Dedifferentiated amniotic fluid mesenchymal stem cell (primary cell): ENCODE measurements around the gene LRRC9.
A peak's percentile ranks its signal among the peaks of the same experiment; 100 is the strongest.
"Not testable (repeated sequence)": the region's sequence is repeated elsewhere in the genome, so short reads cannot be mapped to it uniquely, and the experiment has no call there.

Experiments
- DNase-seq: peaks from one replicate; pipeline ENCODE4 v3.0.0-alpha.2; 2016; ENCODE audit errors: extremely low spot score

The LRRC9 gene

GRCh38 chr14:59957890-59958289 lies 37.9 kb downstream of the LRRC9 start:
- DNase-seq, result not testable (repeated sequence)

DNA sequence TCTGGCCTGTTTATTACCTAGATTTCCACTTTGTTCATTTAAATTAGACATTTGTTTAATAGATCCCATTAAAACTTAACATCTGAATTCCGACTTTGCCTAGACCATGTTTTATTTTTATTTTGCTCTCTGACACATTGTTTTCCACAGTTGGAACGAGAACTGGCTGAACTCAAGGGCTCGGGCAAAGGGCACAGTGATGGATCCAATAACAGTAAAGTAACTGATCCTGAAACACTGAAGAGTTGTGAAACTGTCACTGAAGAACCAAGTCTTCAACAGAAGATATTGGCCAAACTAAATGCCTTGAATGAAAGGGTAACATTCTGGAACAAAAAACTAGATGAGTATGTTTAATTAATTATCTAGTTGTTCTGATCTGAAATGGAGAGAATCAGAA lies 39.7 kb downstream of the LRRC9 start:
- DNase-seq, result no peak

- no peak for DNase-seq
Observed at GRCh38 chr14:59961518-59962062, 41.6 kb downstream of the LRRC9 start.

DNA sequence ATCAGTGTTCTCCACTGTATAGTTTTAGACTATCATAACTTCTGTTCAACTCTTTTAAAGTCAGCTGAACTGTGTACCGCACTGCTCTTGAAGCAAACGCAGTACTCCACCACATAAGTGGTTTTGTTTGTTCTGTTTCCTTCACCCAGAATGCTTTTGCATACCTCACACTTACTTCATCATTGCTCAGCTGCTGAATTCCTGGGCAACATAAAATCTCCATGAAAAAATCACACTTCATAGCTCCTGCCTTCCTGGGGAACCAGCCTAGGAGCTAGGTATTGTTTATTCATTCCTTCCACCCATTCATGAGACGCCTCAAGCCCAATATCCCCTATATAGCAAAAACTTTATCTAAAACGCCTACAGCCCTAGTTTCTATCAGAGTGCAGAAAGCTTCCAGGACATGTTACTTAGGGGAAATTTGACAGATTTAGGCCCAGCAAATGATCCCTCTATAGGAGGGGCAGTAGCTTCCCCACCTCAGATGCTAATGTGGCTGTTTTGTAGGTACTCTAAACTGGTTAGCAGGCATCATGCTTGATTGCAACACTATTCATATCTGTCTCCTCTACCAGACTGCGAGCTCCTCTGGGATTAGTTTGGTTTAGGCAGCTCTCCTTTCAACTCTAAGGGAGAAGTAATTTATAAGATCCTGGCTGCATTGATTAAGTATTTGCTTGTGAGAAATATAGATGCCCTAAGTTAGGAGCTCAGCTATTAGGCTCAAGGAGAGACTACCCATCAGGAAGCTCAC lies 44.5 kb downstream of the LRRC9 start:
- DNase-seq, result no peak

GRCh38 chr14:59969319-59969718 lies 49.4 kb downstream of the LRRC9 start:
- DNase-seq, result peak; percentile 32

GRCh38 chr14:59981564-59981963 lies 61.6 kb downstream of the LRRC9 start:
- no peak for DNase-seq

DNA sequence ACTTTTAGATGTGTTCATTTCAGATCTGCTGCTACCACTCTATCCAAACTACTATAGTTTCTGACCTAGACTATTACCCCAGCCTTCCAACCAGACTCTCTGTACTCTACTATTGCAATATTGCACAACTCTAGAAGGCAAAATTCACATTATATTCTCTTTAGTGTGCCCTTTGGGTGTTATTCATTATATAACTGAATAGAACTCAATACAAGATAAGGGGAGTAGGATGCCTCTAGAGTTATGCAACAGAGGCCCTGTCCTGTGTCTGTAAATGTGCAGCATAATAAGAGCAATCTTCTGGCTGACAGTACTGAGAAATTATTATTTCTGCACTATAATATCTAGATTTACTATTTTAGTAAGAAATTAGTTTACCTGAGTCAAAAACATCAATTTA lies 63.1 kb downstream of the LRRC9 start:
- no peak for DNase-seq

DNA sequence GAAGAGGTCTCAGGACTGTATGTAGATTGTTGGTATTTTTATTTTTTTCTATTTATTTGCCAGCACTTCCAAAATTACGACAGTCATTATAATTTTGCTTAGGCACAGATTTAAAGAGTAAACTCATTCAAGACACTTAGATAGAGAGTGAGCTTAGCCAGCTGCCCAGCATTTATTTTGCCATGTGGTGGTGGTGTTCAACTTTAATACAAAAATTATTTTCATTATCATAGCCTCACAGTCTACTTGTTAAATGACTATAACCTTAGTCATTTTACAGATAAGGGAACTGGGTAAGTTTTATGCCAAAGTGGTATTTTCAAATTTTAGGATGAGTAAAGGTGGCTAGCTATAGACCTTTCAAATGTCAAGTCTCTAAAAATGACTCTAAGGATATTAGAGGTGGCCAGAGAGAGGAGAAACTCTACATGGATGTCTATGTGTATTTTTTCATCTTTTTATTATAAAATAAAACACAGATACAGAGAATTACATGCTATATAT lies 66.7 kb downstream of the LRRC9 start:
- DNase-seq, result no peak

DNA sequence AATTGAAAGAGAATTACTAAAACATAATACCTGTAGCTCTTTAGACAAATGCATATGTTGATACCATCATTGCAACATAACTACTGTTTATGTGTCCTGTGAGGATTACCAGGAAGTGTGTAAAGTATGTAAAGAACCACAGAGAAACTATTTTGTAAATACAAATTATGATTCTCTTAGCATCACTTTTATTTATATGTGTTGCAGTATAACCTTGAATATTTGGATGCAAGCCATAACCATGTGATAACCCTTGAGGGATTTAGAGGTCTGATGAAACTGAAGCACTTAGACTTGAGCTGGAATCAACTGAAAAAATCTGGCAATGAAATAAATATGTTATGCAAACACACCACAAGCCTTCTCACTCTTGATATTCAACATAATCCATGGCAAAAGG lies 77.5 kb downstream of the LRRC9 start:
- DNase-seq, result no peak

GRCh38 chr14:59997966-59998365 lies 78.0 kb downstream of the LRRC9 start:
- DNase-seq, result no peak

- DNase-seq, result no peak
Observed at GRCh38 chr14:59998564-59998963, 78.6 kb downstream of the LRRC9 start.

DNA sequence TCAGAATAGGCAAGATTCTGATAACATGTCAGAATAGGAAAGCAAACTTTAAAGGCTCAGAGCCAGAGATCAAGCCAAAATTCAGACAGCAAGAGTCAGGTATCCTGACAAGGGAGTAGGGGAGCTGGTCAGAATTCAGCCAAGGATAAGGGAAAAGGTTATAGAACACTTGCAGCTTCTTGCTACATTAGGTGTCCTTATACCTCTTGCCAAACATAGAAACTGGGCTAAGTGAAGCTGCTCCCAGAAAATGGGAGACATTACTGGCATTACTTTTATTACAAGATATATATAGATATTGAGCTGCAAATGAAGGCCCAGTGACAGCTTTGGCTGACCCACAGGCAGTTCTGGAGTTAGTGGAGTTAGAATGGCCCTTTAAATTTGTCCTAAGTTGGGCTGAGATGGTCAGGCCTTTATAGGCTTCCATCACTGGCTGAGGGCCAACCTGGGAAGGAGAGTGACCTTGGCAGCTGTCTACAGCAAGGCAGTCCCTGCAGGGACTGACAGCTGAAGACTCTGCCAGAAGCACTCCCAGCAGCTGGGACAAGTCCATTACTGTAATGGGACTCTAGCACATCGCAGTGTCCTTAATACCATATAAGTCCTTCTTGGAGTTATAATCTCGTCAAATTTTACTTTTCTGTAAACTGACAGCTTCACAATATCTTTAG lies 83.0 kb downstream of the LRRC9 start:
- DNase-seq, result no peak

GRCh38 chr14:60003991-60004390 lies 84.0 kb downstream of the LRRC9 start:
- no peak for DNase-seq

GRCh38 chr14:60008042-60008441 lies 88.1 kb downstream of the LRRC9 start:
- DNase-seq, result no peak

GRCh38 chr14:60010263-60010662 lies 90.3 kb downstream of the LRRC9 start:
- DNase-seq, result not testable (repeated sequence)

- no peak for DNase-seq
Observed at GRCh38 chr14:60014402-60014801, 94.5 kb downstream of the LRRC9 start.

DNA sequence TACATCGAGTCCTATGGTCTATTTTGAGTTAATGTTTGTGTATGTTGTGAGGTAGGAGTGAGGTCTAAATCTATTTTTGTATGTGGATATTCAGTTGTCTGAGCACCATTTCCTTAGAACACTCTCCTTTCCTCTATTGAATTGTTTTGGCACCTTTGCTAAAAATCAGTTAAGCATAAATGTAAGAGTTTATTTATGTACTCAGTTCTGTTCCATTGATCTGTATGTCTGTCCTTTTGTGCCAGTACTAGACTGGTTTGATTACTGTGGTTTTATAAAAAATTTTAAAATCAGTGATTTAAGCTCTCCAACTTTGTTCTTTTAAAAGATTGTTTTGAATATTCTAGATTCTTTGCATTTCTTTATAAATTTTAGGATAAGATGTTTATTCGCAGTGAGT lies 101.7 kb downstream of the LRRC9 start:
- DNase-seq, result no peak

- no peak for DNase-seq
Observed at GRCh38 chr14:60025571-60025970, 105.6 kb downstream of the LRRC9 start.

DNA sequence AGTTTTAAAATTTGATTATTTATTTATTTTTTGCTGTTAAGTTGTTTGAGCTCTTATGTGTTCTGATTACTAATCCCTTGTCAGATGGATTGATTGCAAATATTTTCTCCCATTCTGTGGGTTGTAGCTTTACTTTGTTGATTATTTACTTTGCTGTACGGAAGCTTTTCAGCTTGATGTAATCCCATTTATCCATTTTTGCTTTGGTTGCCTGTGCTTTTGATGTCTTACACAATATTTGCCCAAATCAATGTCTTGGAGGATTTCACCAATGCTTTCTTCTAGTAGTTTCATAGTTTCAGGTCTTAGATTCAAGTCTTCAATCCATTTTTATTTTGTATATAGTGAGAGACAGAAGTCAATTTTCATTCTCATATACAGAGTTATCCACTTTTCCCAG lies 115.2 kb downstream of the LRRC9 start:
- DNase-seq, result no peak

DNA sequence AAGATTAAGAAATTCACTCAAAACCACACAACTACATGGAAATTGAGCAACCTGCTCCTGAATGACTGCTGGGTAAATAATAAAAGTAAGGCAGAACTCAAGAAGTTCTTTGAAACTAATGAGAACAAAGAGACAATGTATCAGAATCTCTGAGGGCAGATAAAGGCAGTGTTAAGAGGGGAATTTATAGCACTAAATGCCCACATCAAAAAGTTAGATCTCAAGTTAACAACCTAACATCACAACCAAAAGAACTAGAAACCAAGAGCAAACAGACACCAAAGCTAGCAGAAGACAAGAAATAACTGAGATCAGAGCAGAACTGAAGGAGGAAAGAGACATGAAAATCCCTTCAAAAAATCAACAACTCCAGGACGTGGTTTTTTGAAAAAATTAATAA lies 128.0 kb downstream of the LRRC9 start:
- not testable (repeated sequence) for DNase-seq

GRCh38 chr14:60051721-60052221 lies 131.8 kb downstream of the LRRC9 start:
- peak; percentile 38 for DNase-seq

- no peak for DNase-seq
Observed at GRCh38 chr14:60058087-60058486, 138.1 kb downstream of the LRRC9 start.

- DNase-seq, result no peak
Observed at GRCh38 chr14:60061371-60061770, 141.4 kb downstream of the LRRC9 start.
